ENCODE results near the gene DDAH1. TPM values are rescaled to one million over a fixed set of nuclear protein-coding genes. Genes with fewer than 3 reads are reported as not detected.

The DDAH1 gene
- total and polyA plus RNA-seq, 7 donors, result 11.5 to 43.2 (median 25.2) TPM

GRCh38 chr1:85417876-85418275, 47.1 kb downstream of the DDAH1 start:
- H3K9me3 ChIP-seq, result peaks cover 0 to 6% (median 2%) of the 10 kb centered on the region in 4 donors
- H3K27ac ChIP-seq, result no peak overlapping the region
- TF ChIP-seq CTCF (IDR thresholded peaks at IDR 0.05) (no peak), POLR2AphosphoS5 (IDR thresholded peaks at IDR 0.05) (no peak), EP300 (IDR thresholded peaks at IDR 0.05) (no peak), POLR2A (IDR thresholded peaks at IDR 0.05) (no peak)
- H3K36me3 ChIP-seq, result no peaks in the 10 kb centered on the region
- peaks cover 0 to 7% (median 0%) of the 10 kb centered on the region in 4 donors for H3K4me1 ChIP-seq
- WGBS, 2 donors, result 78 to 93% methylated on average over 3 of the region's 3 CpGs
- intact Hi-C loops (cut with DNase I), result no loop called here
- no peak overlapping the region for H3K4me3 ChIP-seq
- H3K27me3 ChIP-seq, result no peaks in the 10 kb centered on the region
- DNase-seq, result no peak

DNA sequence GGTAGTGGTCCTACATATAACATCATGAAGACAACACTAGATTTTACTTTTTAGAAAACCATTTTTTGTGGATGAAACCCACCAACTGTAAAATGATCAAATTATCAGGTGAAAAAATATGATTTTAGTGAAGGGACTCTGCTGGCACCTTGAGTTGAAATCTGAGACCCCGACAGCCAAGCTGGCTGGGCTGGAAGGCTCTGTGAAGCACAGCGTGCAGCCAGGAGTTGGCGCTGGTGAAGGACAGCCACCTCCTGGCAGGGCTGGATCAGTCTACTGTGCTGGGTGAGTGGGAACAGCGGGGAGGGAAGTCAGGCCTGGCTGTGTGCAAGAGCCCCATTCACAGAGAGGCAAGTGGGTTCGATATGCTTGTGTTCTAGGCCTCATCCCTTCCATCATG, 47.9 kb downstream of the DDAH1 start:
- Histone ChIP-seq H3K27ac (no peak overlapping the region), H3K27me3 (no peaks in the 10 kb centered on the region), H3K4me3 (no peak overlapping the region), H3K36me3 (no peaks in the 10 kb centered on the region), H3K4me1 (peaks cover 0 to 7% (median 0%) of the 10 kb centered on the region in 4 donors), H3K9me3 (peaks cover 0 to 6% (median 2%) of the 10 kb centered on the region in 4 donors)
- WGBS, 2 donors, result 84 to 86% methylated on average over 5 of the region's 5 CpGs
- no peak for DNase-seq
- intact Hi-C loops (cut with DNase I), result no loop called here
- TF ChIP-seq POLR2A (IDR thresholded peaks at IDR 0.05) (no peak), CTCF (IDR thresholded peaks at IDR 0.05) (no peak), POLR2AphosphoS5 (IDR thresholded peaks at IDR 0.05) (no peak), EP300 (IDR thresholded peaks at IDR 0.05) (no peak)

GRCh38 chr1:85413169-85413568, 51.8 kb downstream of the DDAH1 start:
- TF ChIP-seq EP300 (IDR thresholded peaks at IDR 0.05) (no peak), CTCF (IDR thresholded peaks at IDR 0.05) (no peak), POLR2A (IDR thresholded peaks at IDR 0.05) (no peak), POLR2AphosphoS5 (IDR thresholded peaks at IDR 0.05) (no peak)
- intact Hi-C loops (cut with DNase I), result no loop called here
- Histone ChIP-seq H3K4me3 (no peak overlapping the region), H3K9me3 (no peaks in the 10 kb centered on the region), H3K36me3 (no peaks in the 10 kb centered on the region), H3K27ac (no peak overlapping the region), H3K4me1 (peaks cover 0 to 14% (median under 1%) of the 10 kb centered on the region in 4 donors), H3K27me3 (no peaks in the 10 kb centered on the region)
- no peak for DNase-seq
- WGBS, 2 donors, result 87 to 89% methylated on average over 1 of the region's 1 CpG

- 92 to 95% methylated on average over 5 of the region's 5 CpGs for WGBS, 2 donors
- Histone ChIP-seq H3K4me1 (peaks cover 0 to 29% (median 14%) of the 10 kb centered on the region in 4 donors), H3K9me3 (no peaks in the 10 kb centered on the region), H3K4me3 (no peak overlapping the region), H3K36me3 (no peaks in the 10 kb centered on the region), H3K27ac (no peak overlapping the region), H3K27me3 (no peaks in the 10 kb centered on the region)
- TF ChIP-seq POLR2A (IDR thresholded peaks at IDR 0.05), result no peak
- TF ChIP-seq CTCF (IDR thresholded peaks at IDR 0.05), result no peak
- TF ChIP-seq POLR2AphosphoS5 (IDR thresholded peaks at IDR 0.05), result no peak
- no peak for TF ChIP-seq EP300 (IDR thresholded peaks at IDR 0.05)
- intact Hi-C loops (cut with DNase I), result no loop called here
- no peak for DNase-seq
These were observed 53.2 kb downstream of the DDAH1 start for GRCh38 chr1:85411567-85412305.

Data from sigmoid colon (tissue), 7 donors.